Right atrium auricular region (tissue), 2 donors: ENCODE measurements around the gene PLCL1. TPM values are rescaled to one million over a fixed set of nuclear protein-coding genes. Genes with fewer than 3 reads are reported as not detected.

Experiments used
- DNase-seq: peaks from one replicate; pipeline ENCODE4 v3.0.0-alpha.2; 2019; ENCODE audit warnings: low spot score
- H3K27ac ChIP-seq, 2 donors: fragments of 200-600 bp; sonication (generic); 1 replicate in 1 of 2; 2 replicates in 1 of 2; pipeline ENCODE4 v1.5.1; 2016 to 2019
- H3K27me3 ChIP-seq, 2 donors: fragments of 200-600 bp; sonication (generic); one replicate each; pipeline versions ENCODE4 v1.5.1 to v1.6.0; 2017 to 2019
- H3K36me3 ChIP-seq: fragments of 200-600 bp; sonication (generic); one replicate; pipeline ENCODE4 v1.5.1; 2016
- H3K4me1 ChIP-seq, 2 donors: fragments of 200-600 bp; sonication (generic); one replicate each; pipeline versions ENCODE4 v1.5.1 to v1.6.0; 2017 to 2019
- H3K4me3 ChIP-seq, 2 donors: fragments of 200-600 bp; sonication (generic); 1 replicate in 1 of 2; 2 replicates in 1 of 2; pipeline ENCODE4 v1.5.1; 2017 to 2019; ENCODE audit warnings: mild to moderate bottlenecking in 1 of 2, moderate library complexity in 1 of 2
- H3K9me3 ChIP-seq, 2 donors: fragments of 200-600 bp; sonication (generic); one replicate each; pipeline ENCODE4 v1.5.1; 2019
- total RNA-seq, 2 donors: library from RNA; depleted of rRNA; stranded (reverse); fragments of >200 nt; gene quantifications; one replicate each; pipeline ENCODE4 v1.1.0, GENCODE V29; 2016
- TF ChIP-seq, protein P1 (sequence below), 2 donors: fragments of 200-600 bp; sonication (generic); IDR thresholded peaks; one replicate each; pipeline ENCODE4 v1.5.1; 2019; ENCODE audit warnings: antibody characterized with exemption in 2 of 2

PLCL1 gene
- total RNA-seq, 2 donors from 2014 or later = 26.8 to 32.0 TPM

DNA sequence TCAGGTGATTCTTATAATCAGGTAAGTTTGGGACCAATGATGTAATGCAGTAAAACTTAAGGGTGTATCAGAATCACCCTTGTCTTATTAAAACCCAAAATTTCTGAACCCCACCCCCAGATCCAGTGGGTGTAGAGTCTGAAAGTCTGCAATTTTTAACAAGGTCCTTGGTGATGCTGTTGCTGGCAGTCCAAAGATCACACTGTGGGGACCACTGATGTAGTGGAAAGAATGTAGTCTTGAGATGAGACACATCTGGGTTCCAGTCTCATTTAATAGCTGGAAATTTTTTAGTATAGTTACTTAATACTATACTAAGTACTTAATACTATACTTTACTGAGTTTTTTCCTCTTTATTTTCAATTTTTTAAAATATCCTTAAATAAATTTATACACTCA, 258.4 kb downstream of the PLCL1 start:
- H3K4me1 ChIP-seq = peaks cover 0 to 9% of the 10 kb centered on the region in 2 donors
- TF ChIP-seq, protein P1, sequence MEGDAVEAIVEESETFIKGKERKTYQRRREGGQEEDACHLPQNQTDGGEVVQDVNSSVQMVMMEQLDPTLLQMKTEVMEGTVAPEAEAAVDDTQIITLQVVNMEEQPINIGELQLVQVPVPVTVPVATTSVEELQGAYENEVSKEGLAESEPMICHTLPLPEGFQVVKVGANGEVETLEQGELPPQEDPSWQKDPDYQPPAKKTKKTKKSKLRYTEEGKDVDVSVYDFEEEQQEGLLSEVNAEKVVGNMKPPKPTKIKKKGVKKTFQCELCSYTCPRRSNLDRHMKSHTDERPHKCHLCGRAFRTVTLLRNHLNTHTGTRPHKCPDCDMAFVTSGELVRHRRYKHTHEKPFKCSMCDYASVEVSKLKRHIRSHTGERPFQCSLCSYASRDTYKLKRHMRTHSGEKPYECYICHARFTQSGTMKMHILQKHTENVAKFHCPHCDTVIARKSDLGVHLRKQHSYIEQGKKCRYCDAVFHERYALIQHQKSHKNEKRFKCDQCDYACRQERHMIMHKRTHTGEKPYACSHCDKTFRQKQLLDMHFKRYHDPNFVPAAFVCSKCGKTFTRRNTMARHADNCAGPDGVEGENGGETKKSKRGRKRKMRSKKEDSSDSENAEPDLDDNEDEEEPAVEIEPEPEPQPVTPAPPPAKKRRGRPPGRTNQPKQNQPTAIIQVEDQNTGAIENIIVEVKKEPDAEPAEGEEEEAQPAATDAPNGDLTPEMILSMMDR (IDR thresholded peaks at IDR 0.05) = no peak
- H3K36me3 ChIP-seq = no peaks in the 10 kb centered on the region
- no peaks in the 10 kb centered on the region for H3K9me3 ChIP-seq
- no peaks in the 10 kb centered on the region for H3K27me3 ChIP-seq
- no peak overlapping the region for H3K4me3 ChIP-seq
- H3K27ac ChIP-seq = no peak overlapping the region
- DNase-seq = no peak

DNA sequence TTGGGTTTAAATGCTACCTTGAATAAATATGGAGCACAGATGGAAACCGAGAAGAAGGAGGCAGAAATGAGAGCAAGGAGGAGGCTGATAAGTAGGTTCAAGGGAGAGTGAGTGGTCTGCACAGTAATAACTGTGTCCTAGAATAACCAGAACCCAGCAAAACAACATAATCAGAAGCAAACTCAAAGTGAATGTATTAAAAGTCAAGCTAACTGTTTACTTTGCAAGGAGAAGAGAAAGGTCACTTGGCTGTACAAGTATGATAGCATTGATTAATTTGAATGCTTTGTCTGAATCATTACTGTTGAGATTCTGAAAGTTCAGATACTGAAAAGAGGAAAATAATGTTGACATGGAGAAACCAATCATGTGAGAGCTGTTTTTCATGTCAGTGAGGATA, 258.8 kb downstream of the PLCL1 start:
- TF ChIP-seq, protein P1 (IDR thresholded peaks at IDR 0.05) = no peak
- no peaks in the 10 kb centered on the region for H3K36me3 ChIP-seq
- no peak overlapping the region for H3K4me3 ChIP-seq
- peaks cover 0 to 9% of the 10 kb centered on the region in 2 donors for H3K4me1 ChIP-seq
- no peak for DNase-seq
- H3K9me3 ChIP-seq = no peaks in the 10 kb centered on the region
- H3K27me3 ChIP-seq = no peaks in the 10 kb centered on the region
- H3K27ac ChIP-seq = no peak overlapping the region

DNA sequence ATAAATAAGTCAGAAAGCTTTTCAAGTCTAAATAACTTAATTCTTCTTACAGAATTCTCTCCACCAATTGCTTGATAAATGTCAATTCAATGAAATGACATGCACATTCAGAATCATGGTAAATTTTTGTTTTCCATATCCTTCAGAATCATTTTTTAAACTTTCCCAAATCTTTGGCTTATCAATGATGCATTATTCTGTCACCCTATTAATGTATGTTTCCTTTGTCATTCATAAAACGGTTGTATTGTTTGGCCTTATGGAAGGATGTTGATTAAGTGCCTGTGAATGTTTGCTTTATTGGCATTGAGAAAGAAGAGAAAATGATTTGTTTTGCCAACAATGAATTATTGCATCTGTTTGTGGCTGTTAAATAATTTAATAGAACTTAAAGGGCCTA, 260.9 kb downstream of the PLCL1 start:
- TF ChIP-seq, protein P1 (IDR thresholded peaks at IDR 0.05) = no peak
- Histone ChIP-seq H3K4me3 (no peak overlapping the region), H3K9me3 (no peaks in the 10 kb centered on the region), H3K27me3 (no peaks in the 10 kb centered on the region), H3K27ac (no peak overlapping the region), H3K4me1 (peaks cover 0 to 4% of the 10 kb centered on the region in 2 donors), H3K36me3 (no peaks in the 10 kb centered on the region)
- DNase-seq = no peak

DNA sequence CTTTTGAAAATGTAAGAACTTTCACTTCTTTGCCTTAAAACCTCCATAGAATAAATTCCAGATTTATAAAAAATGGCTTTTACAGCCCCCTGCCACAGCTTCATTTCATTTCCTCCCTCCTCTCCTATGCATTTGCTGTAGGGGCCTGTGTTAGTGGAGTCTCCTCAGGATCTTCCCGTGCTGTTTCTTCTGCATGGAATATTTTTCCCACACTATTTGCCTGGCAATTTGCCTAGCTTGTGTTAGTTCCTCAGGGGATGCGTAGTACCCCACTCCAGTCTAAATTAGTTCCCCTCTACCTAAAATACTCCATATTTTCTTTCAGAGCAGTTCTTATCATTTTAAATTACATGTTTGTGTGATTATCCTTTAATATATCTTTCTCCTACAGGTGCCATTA, 262.2 kb downstream of the PLCL1 start:
- Histone ChIP-seq H3K9me3 (no peaks in the 10 kb centered on the region), H3K27me3 (no peaks in the 10 kb centered on the region), H3K27ac (no peak overlapping the region), H3K4me1 (peaks cover 0 to 4% of the 10 kb centered on the region in 2 donors), H3K4me3 (no peak overlapping the region), H3K36me3 (no peaks in the 10 kb centered on the region)
- TF ChIP-seq, protein P1 (IDR thresholded peaks at IDR 0.05) = no peak
- no peak for DNase-seq

DNA sequence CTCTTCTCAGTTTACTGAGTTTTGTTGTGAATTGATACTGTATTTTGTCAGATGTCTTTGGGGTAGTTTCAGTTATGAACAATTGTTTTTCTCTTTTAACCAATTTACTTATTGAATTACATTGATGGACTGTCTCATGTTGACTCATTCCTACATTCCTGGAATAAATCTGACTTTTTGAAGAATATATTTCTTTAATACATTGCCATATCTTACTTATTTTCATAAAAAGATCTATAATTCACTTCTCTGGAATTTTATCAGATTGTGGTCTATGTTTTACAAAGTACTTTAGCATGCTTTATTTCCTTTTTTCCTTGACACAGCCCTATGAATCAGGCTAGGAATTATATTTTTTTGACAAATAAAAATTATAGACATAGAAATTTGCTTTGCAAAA, 268.3 kb downstream of the PLCL1 start:
- no peaks in the 10 kb centered on the region for H3K9me3 ChIP-seq
- no peaks in the 10 kb centered on the region for H3K4me1 ChIP-seq
- H3K27ac ChIP-seq = no peak overlapping the region
- H3K36me3 ChIP-seq = no peaks in the 10 kb centered on the region
- TF ChIP-seq, protein P1 (IDR thresholded peaks at IDR 0.05) = no peak
- H3K27me3 ChIP-seq = no peaks in the 10 kb centered on the region
- no peak overlapping the region for H3K4me3 ChIP-seq
- DNase-seq = no peak

DNA sequence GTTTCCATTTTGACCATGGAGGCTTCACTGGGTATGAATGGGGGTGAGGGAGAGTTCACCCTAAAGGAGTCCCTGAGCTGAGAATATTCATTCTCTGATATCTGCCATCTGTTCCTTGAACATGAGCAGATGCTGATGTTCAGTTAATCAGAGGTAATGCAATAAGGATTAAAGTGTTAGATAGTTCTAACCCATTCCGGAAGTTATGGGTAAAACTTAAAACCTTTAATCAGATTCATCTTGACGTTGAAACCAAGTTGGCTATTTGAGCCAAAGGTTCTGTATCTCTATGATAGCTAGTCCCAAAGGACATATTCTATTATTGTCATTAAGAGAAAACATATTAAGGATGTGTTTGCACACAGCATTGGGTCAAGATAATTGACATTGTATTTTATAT, 268.9 kb downstream of the PLCL1 start:
- Histone ChIP-seq H3K36me3 (no peaks in the 10 kb centered on the region), H3K4me1 (no peaks in the 10 kb centered on the region), H3K9me3 (no peaks in the 10 kb centered on the region), H3K4me3 (no peak overlapping the region), H3K27ac (no peak overlapping the region), H3K27me3 (no peaks in the 10 kb centered on the region)
- TF ChIP-seq, protein P1 (IDR thresholded peaks at IDR 0.05) = no peak
- no peak for DNase-seq
